Measurements from ENCODE around the gene COPS2.

DNA sequence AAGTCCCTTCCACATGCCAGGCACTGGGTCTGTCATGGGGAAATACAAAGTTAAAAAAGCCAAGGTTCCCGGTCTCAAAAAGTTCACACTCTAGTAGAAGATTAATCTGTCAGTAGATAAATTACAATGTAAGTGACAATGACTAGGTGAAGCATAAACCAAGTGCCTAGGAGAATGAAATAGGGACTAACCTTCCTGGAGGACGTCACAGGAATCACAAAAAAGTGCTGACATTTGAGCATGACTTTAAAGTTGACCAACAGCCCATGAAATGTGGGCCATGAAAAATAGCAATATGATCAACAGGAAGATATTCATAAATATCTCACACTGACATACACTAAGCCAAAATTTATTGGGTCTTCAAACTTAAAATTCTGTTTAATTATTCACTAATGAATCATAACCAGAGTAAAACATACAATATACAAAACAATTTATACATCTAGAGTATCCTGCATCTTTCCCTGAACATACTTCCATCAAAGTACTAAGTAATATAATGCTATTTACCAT is 20.0 kb downstream of the COPS2 start:
- TF ChIP-seq, protein P1, sequence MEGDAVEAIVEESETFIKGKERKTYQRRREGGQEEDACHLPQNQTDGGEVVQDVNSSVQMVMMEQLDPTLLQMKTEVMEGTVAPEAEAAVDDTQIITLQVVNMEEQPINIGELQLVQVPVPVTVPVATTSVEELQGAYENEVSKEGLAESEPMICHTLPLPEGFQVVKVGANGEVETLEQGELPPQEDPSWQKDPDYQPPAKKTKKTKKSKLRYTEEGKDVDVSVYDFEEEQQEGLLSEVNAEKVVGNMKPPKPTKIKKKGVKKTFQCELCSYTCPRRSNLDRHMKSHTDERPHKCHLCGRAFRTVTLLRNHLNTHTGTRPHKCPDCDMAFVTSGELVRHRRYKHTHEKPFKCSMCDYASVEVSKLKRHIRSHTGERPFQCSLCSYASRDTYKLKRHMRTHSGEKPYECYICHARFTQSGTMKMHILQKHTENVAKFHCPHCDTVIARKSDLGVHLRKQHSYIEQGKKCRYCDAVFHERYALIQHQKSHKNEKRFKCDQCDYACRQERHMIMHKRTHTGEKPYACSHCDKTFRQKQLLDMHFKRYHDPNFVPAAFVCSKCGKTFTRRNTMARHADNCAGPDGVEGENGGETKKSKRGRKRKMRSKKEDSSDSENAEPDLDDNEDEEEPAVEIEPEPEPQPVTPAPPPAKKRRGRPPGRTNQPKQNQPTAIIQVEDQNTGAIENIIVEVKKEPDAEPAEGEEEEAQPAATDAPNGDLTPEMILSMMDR (IDR thresholded peaks at IDR 0.05), result no peak
- no peak for TF ChIP-seq POLR2A (IDR thresholded peaks at IDR 0.05)
